K562 (cell line): Measurements from ENCODE around the gene NIN. TPM values are rescaled to one million over a fixed set of nuclear protein-coding genes. Genes with fewer than 3 reads are reported as not detected.

Source experiments
- ATAC-seq: fragments of 200-7000 bp; cut with Tn5 transposase; 3 replicates; pipeline ENCODE4 v1.9.1; 2020; ENCODE audit warnings: moderate library complexity
- BruUV-seq: library from RNA; stranded (reverse); fragments of 400-500 nt; replicated peaks from 2 replicates; lab custom pipeline; 2021; lab: Mats Ljungman, UMichigan
- CTCF ChIA-PET: fragments of 300-600 bp; formaldehyde crosslinking; extraction: SDS; loops from one replicate; lab custom pipeline; 2021; ENCODE audit warnings: low intra/inter-chr PET ratio; lab: Yijun Ruan, JAX
- POLR2A ChIA-PET: fragments of 300-600, 350-650 bp; sonication (Branson Sonifier 250); formaldehyde crosslinking; extraction: SDS; loops from one replicate; lab custom pipeline; 2021; ENCODE audit warnings: antibody characterized with exemption, inconsistent platforms; lab: Yijun Ruan, JAX
- DNase-seq, 4 experiments: peaks; one replicate each; pipeline versions ENCODE4 v3.0.0 to v3.0.0-alpha.2; 2011 to 2018; ENCODE audit warnings: low spot score in 3 of 4, mixed read lengths in 3 of 4; ENCODE audit errors: extremely low read depth in 1 of 4
- FAIRE-seq: peaks from 2 replicates; lab custom pipeline; 2011; peaks lifted over from hg19 to GRCh38; lab: Jason Lieb, UNC
- H2AFZ ChIP-seq: 2 replicates; pipeline ENCODE4 v1.6.0; 2011; ENCODE audit warnings: low read depth, low read length, control low read depth, inconsistent platforms
- H3K27ac ChIP-seq: fragments of 200-600 bp; 3 replicates; pipeline ENCODE4 v1.8.0; 2011; ENCODE audit warnings: low read depth, mild to moderate bottlenecking, control low read depth, inconsistent platforms, low read length, moderate library complexity, mixed read lengths; ENCODE audit errors: extremely low read depth
- H3K27me3 ChIP-seq, 2 experiments: fragments of 300-600 bp in 1 of 2; 2 replicates in 1 of 2; 3 replicates in 1 of 2; pipeline versions ENCODE4 v1.6.0 to v1.8.0; 2011; ENCODE audit warnings: inconsistent platforms in 2 of 2, low read length in 2 of 2, mild to moderate bottlenecking in 1 of 2, mixed read lengths in 1 of 2, moderate library complexity in 1 of 2; ENCODE audit not compliant: control insufficient read depth in 2 of 2, insufficient read depth in 2 of 2
- H3K36me3 ChIP-seq: fragments of 300-600 bp; 3 replicates; pipeline ENCODE4 v1.8.0; 2011; ENCODE audit warnings: mild to moderate bottlenecking, low read length, inconsistent platforms; ENCODE audit not compliant: control insufficient read depth, insufficient read depth
- H3K4me1 ChIP-seq, 2 experiments: fragments of 200-600 bp in 1 of 2; replicated peaks in 1 of 2; 2 replicates in 1 of 2; 3 replicates in 1 of 2; pipeline versions ENCODE4 v1.5.1 to v1.8.0; 2011; ENCODE audit warnings: inconsistent platforms in 2 of 2, low read length in 2 of 2, mild to moderate bottlenecking in 1 of 2, mixed read lengths in 1 of 2, moderate library complexity in 1 of 2; ENCODE audit not compliant: control insufficient read depth in 2 of 2, insufficient read depth in 2 of 2
- H3K4me2 ChIP-seq: 2 replicates; pipeline ENCODE4 v1.6.1; 2011; ENCODE audit warnings: low read length, control low read depth, inconsistent platforms, mixed read lengths; ENCODE audit not compliant: insufficient read depth
- H3K4me3 ChIP-seq: fragments of 200-600 bp; sonication (generic), shearing (Covaris generic); 2 replicates; pipeline ENCODE4 v1.5.1; 2016; ENCODE audit warnings: control low read depth, inconsistent platforms
- H3K79me2 ChIP-seq: fragments of 200-600 bp; 3 replicates; pipeline ENCODE4 v1.8.0; 2011; ENCODE audit warnings: low read length, inconsistent platforms; ENCODE audit not compliant: control insufficient read depth, insufficient read depth
- H3K9ac ChIP-seq, 2 experiments: 2 replicates each; pipeline versions ENCODE4 v1.6.0 to v1.6.1; 2011; ENCODE audit warnings: low read depth in 2 of 2, low read length in 2 of 2, control low read depth in 1 of 2, inconsistent platforms in 1 of 2, mild to moderate bottlenecking in 1 of 2, mixed read lengths in 1 of 2; ENCODE audit not compliant: insufficient read depth in 1 of 2
- H3K9me1 ChIP-seq: one replicate; pipeline ENCODE4 v1.6.0; 2011; ENCODE audit warnings: inconsistent platforms, mild to moderate bottlenecking, low read length, moderate library complexity; ENCODE audit not compliant: control insufficient read depth, insufficient read depth
- H3K9me3 ChIP-seq: replicated peaks from 2 replicates; pipeline ENCODE4 v1.5.1; 2011; ENCODE audit warnings: low read depth, low read length, inconsistent platforms; ENCODE audit not compliant: control insufficient read depth, insufficient read depth
- H4K20me1 ChIP-seq: replicated peaks from 2 replicates; pipeline ENCODE4 v1.6.1; 2011; ENCODE audit warnings: low read length, inconsistent platforms, mixed read lengths; ENCODE audit not compliant: control insufficient read depth, insufficient read depth
- NFE2L1 ChIP-seq: fragments of 450-650 bp; IDR thresholded peaks from 2 replicates; pipeline ENCODE4 v1.6.1; 2016; ENCODE audit warnings: missing genetic modification characterization, low read depth, mild to moderate bottlenecking, missing compliant biosample characterization, moderate library complexity, borderline replicate concordance
- ZNF280A ChIP-seq: fragments of 450-650 bp; IDR thresholded peaks from 2 replicates; pipeline ENCODE4 v1.6.1; 2018; ENCODE audit warnings: mild to moderate bottlenecking, low read depth; ENCODE audit not compliant: partially characterized antibody
- WGBS: fragments of 100-300 bp; shearing (Covaris generic); methylation state at CpG from one replicate; pipeline ENCODE4 v1.1.6; 2016; ENCODE audit warnings: low coverage, mixed read lengths; ENCODE audit not compliant: insufficient coverage; ENCODE audit errors: missing lambda C conversion rate; 5-methylcytosine and 5-hydroxymethylcytosine counted together
- in situ Hi-C: fragments of 300-500 bp; cut with MboI; formaldehyde crosslinking; loops from 4 replicates; pipeline ENCODE4 v1.15.0; 2018; ENCODE audit warnings: inconsistent platforms, mixed read lengths
- intact Hi-C: fragments of 100-400 bp; cut with micrococcal nuclease; formaldehyde crosslinking; loops from 2 replicates; pipeline ENCODE4 v1.14.2; 2022
- polyA plus RNA-seq, 8 experiments: library from polyadenylated mRNA; depleted of rRNA in 4 of 8; stranded (reverse) in 5 of 8; unstranded in 3 of 8; fragments of >200 nt; fragmentation: Nextera tagmentation in 2 of 8; fragmentation: Illumina TruSeq in 1 of 8; extraction: Ambion mirVana in 2 of 8; extraction: Trizol in 1 of 8; gene quantifications; 2 replicates each; pipeline versions ENCODE4 v1.2.1 to v1.2.3, GENCODE V29; 2011 to 2014; ENCODE audit warnings: inconsistent platforms in 1 of 8, missing spikeins in 1 of 8
- total RNA-seq, 7 experiments: library from RNA; depleted of rRNA in 6 of 7; stranded (reverse); fragments of >200 nt in 6 of 7; fragmentation: Illumina TruSeq in 2 of 7; extraction: Trizol in 2 of 7; gene quantifications; 2 replicates each; pipeline versions ENCODE4 v1.2.1 to v1.2.3, GENCODE V29; 2011 to 2021; ENCODE audit warnings: low replicate concordance in 1 of 7

NIN gene
- total and polyA plus RNA-seq, 9 of the 15 experiments (the other 6 are each of a cell fraction or from before 2014, with no cell fraction given), result 0.84 to 8.4 (median 5.0) TPM

- Histone ChIP-seq H3K27ac (no peak overlapping the region), H3K9ac (no peak overlapping the region), H3K4me1 (no peaks in the 10 kb centered on the region; a peak in 3 of 5 replicates), H3K4me2 (no peak overlapping the region), H3K36me3 (no peaks in the 10 kb centered on the region), H3K27me3 (peaks cover under 1 to 8% of the 10 kb centered on the region in 2 experiments; a peak in 2 of 5 replicates)
- in situ Hi-C loops (no loop called here), intact Hi-C loops (no loop called here)
- CTCF ChIA-PET, result no interaction called here
- no TSS peak for BruUV-seq
- no peak for TF ChIP-seq ZNF280A
- TF ChIP-seq NFE2L1 (tag), result no peak
- TF ChIP-seq, all 486 proteins: peak for 0
- ATAC-seq (no peak), DNase-seq (no peak), FAIRE-seq (no peak)
- H3K9me3 ChIP-seq, result no peaks in the 10 kb centered on the region
- no peak overlapping the region for H3K4me3 ChIP-seq
- H2AFZ ChIP-seq, result no peak overlapping the region
- no peaks in the 10 kb centered on the region for H3K79me2 ChIP-seq
- 33% methylated on average over 10 of the region's 10 CpGs for WGBS
- no peaks in the 10 kb centered on the region for H3K9me1 ChIP-seq
- POLR2A ChIA-PET, result no interaction called here
- H4K20me1 ChIP-seq, result no peaks in the 10 kb centered on the region
Measured at GRCh38 chr14:50823762-50824636, 7.0 kb downstream of the NIN start.
